Ammon's horn (tissue), 1 donor: ENCODE data around the gene GPR132.
"Not testable (repeated sequence)": the region's sequence is repeated elsewhere in the genome, so short reads cannot be mapped to it uniquely, and the experiment has no call there.

Experiments
- DNase-seq: peaks from one replicate; pipeline ENCODE4 v3.0.0-alpha.2; 2016; ENCODE audit warnings: low spot score

The GPR132 gene

GRCh38 chr14:105075379-105076295 is 10.4 kb upstream of the GPR132 start:
- DNase-seq, result peak; percentile 56

- no peak for DNase-seq
Observed at GRCh38 chr14:105074601-105075053, 9.4 kb upstream of the GPR132 start.

- DNase-seq, result no peak
Observed at GRCh38 chr14:105073720-105074600, 8.7 kb upstream of the GPR132 start.

GRCh38 chr14:105072892-105073719 is 7.9 kb upstream of the GPR132 start:
- DNase-seq, result no peak

- DNase-seq, result no peak
Observed at GRCh38 chr14:105072381-105072861, 7.2 kb upstream of the GPR132 start.

- no peak for DNase-seq
Observed at GRCh38 chr14:105071942-105072341, 6.7 kb upstream of the GPR132 start.

GRCh38 chr14:105071326-105071725 is 6.1 kb upstream of the GPR132 start:
- no peak for DNase-seq

- DNase-seq, result no peak
Observed at GRCh38 chr14:105070760-105071137, 5.5 kb upstream of the GPR132 start.

- peak; percentile 60 for DNase-seq
Observed at GRCh38 chr14:105069871-105070759, 4.9 kb upstream of the GPR132 start.

- no peak for DNase-seq
Observed at GRCh38 chr14:105069522-105069870, 4.3 kb upstream of the GPR132 start.

GRCh38 chr14:105068818-105069217 is 3.6 kb upstream of the GPR132 start:
- no peak for DNase-seq

GRCh38 chr14:105067969-105068301 is 2.7 kb upstream of the GPR132 start:
- no peak for DNase-seq

- no peak for DNase-seq
Observed at GRCh38 chr14:105067140-105067968, 2.1 kb upstream of the GPR132 start.

- DNase-seq, result no peak
Observed at GRCh38 chr14:105066240-105067071, 1.2 kb upstream of the GPR132 start.

GRCh38 chr14:105064721-105065143 is 498 bp downstream of the GPR132 start:
- peak; percentile 45 for DNase-seq

- DNase-seq, result no peak
Observed at GRCh38 chr14:105064001-105064400, 1.2 kb downstream of the GPR132 start.

GRCh38 chr14:105063506-105063905 is 1.7 kb downstream of the GPR132 start:
- DNase-seq, result not testable (repeated sequence)

- no peak for DNase-seq
Observed at GRCh38 chr14:105063056-105063455, 2.2 kb downstream of the GPR132 start.

GRCh38 chr14:105062048-105062433 is 3.2 kb downstream of the GPR132 start:
- DNase-seq, result no peak
